Thymus (tissue), 11 donors: ENCODE data around the gene KRT23. TPM values are rescaled to one million over a fixed set of nuclear protein-coding genes. Genes with fewer than 3 reads are reported as not detected.

Source experiments
- DNase-seq, 9 donors: peaks; one replicate each; pipeline ENCODE4 v3.0.0-alpha.2; 2013; ENCODE audit warnings: low spot score in 9 of 9, low read depth in 6 of 9, missing footprints in 1 of 9
- H3K27ac ChIP-seq, 2 donors: one replicate each; pipeline ENCODE4 v1.5.1; 2013; ENCODE audit warnings: control low read depth in 1 of 2, low read depth in 1 of 2, low read length in 1 of 2, mild to moderate bottlenecking in 1 of 2, moderate library complexity in 1 of 2
- H3K27me3 ChIP-seq, 2 donors: one replicate each; pipeline ENCODE4 v1.5.1; 2013; ENCODE audit warnings: low read length in 1 of 2; ENCODE audit not compliant: control insufficient read depth in 2 of 2, insufficient read depth in 1 of 2
- H3K36me3 ChIP-seq, 2 donors: one replicate each; pipeline ENCODE4 v1.5.1; 2013; ENCODE audit warnings: low read length in 1 of 2, mild to moderate bottlenecking in 1 of 2, moderate library complexity in 1 of 2; ENCODE audit not compliant: control insufficient read depth in 2 of 2, insufficient read depth in 2 of 2
- H3K4me1 ChIP-seq, 2 donors: one replicate each; pipeline ENCODE4 v1.5.1; 2013; ENCODE audit warnings: low read length in 2 of 2; ENCODE audit not compliant: control insufficient read depth in 2 of 2, insufficient read depth in 2 of 2
- H3K4me3 ChIP-seq, 2 donors: one replicate each; pipeline ENCODE4 v1.5.1; 2013; ENCODE audit warnings: low read length in 2 of 2, control low read depth in 1 of 2, mild to moderate bottlenecking in 1 of 2
- H3K9me3 ChIP-seq, 2 donors: one replicate each; pipeline ENCODE4 v1.5.1; 2013; ENCODE audit warnings: low read length in 1 of 2, mild to moderate bottlenecking in 1 of 2; ENCODE audit not compliant: control insufficient read depth in 2 of 2, insufficient read depth in 1 of 2
- WGBS: extraction: QIAGEN DNeasy Blood & Tissue Kit; methylation state at CpG from one replicate; pipeline ENCODE4 v1.1.7; 2013; 5-methylcytosine and 5-hydroxymethylcytosine counted together
- polyA plus RNA-seq: library from polyadenylated mRNA; stranded (reverse); fragments of 200-250 nt; gene quantifications from one replicate; pipeline ENCODE4 v1.2.3, GENCODE V29; 2013
- total RNA-seq: library from RNA; stranded (reverse); fragments of 120-200 nt; gene quantifications from one replicate; pipeline ENCODE4 v1.2.4, GENCODE V29; 2013
- donor health status: healthy.

Gene KRT23
- total and polyA plus RNA-seq, 2 donors = 1.5 to 30.7 TPM

DNA sequence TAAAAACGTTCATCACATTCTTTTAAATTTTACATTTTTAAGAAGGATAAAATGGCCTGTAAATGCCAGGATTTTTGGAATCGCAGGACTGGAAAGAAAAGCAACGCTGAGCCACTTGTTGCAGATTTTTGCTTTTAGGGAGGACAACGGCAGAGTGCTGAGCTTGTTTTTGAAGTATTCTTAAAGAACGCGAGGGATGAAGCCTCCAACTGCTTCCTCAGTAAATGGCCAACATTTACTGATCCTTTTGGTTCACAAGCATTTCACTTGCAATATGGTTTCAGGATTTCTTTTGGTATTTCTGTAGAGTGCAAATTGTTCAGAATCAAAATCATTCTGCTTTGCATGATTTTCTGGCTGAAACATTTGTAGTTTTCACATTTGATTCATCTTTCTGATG lies 2.8 kb upstream of the KRT23 start:
- no peaks in the 10 kb centered on the region for H3K36me3 ChIP-seq
- DNase-seq = no peak
- no peaks in the 10 kb centered on the region for H3K9me3 ChIP-seq
- no peaks in the 10 kb centered on the region for H3K27me3 ChIP-seq
- no peak overlapping the region for H3K27ac ChIP-seq
- H3K4me3 ChIP-seq = no peak overlapping the region
- no peaks in the 10 kb centered on the region for H3K4me1 ChIP-seq
- 89% methylated on average over 6 of the region's 6 CpGs for WGBS

DNA sequence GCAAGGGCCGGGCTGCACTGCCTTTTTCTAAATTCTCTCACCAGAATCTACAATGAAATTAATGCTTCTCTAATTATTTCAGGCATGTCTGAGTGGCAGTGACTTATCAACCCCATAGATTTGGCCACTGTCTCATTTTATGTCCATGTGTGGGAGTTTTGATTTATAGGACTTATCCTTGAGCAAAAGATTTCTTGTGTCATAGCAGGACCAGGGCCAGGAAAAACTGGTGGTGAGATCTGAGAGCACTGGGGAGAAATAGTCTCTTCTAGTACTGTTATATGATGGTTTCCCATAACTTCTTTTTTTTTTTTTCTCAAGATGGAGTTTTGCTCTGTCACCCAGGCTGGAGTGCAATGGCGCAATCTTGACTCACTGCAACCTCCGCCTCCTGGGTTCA lies 1.5 kb upstream of the KRT23 start:
- H3K27me3 ChIP-seq = no peaks in the 10 kb centered on the region
- DNase-seq = no peak
- H3K4me1 ChIP-seq = no peaks in the 10 kb centered on the region
- H3K9me3 ChIP-seq = no peaks in the 10 kb centered on the region
- H3K27ac ChIP-seq = no peak overlapping the region
- no peak overlapping the region for H3K4me3 ChIP-seq
- 92% methylated on average over 3 of the region's 3 CpGs for WGBS
- H3K36me3 ChIP-seq = no peaks in the 10 kb centered on the region

DNA sequence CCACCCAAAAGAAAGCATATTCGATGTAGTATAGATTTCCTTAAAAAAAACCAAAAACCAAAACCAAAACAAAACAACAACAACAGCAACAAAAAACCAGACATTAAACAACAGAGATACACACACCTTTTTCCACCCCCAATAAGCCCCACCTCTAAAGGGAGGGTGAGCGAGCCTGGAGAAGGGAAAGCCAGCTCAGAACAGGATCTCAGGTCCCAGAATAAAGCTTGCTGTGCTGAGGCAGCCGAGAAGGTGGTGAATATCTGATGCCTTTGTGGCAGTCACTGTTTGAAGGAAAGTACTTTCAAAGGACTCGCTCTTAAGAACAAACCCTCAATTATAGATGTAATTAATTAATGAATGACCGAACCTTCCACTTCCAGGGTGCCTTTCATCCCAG lies 470 bp downstream of the KRT23 start:
- WGBS = 89% methylated on average over 5 of the region's 5 CpGs

DNA sequence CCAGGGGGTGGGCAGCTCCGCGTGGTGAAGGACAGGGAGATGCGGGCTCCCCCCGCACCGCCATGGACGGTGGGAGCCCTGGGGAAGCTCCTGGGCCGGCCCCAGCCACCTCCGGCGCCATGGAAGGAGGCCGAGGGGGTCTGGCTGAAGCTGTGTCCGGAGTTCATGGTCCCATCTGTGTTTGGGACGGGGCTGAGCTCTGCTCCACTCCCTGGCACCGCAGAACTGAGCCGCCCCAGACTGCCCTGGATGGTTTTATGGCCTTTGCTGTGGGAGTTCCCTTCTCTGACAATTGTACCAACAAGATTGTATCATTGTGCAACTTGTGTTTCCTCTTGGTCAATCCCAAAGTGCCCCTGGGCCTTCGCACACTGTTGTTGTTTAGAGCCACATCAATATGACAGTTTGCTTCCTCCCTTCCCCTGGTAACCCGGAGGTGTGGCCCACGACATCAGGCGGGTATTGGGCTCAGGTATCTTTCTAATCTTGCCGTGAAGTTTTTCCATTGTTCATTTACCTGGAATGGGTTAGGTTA lies 942 bp downstream of the KRT23 start:
- no peaks in the 10 kb centered on the region for H3K4me1 ChIP-seq
- H3K9me3 ChIP-seq = no peaks in the 10 kb centered on the region
- no peak overlapping the region for H3K27ac ChIP-seq
- no peak for DNase-seq
- no peaks in the 10 kb centered on the region for H3K27me3 ChIP-seq
- H3K4me3 ChIP-seq = no peak overlapping the region
- no peaks in the 10 kb centered on the region for H3K36me3 ChIP-seq
- 93% methylated on average over 19 of the region's 19 CpGs for WGBS

More for the DNA sequence above, 470 bp downstream of the KRT23 start:
- Histone ChIP-seq H3K9me3 (no peaks in the 10 kb centered on the region), H3K27ac (no peak overlapping the region), H3K4me1 (no peaks in the 10 kb centered on the region), H3K27me3 (no peaks in the 10 kb centered on the region), H3K4me3 (no peak overlapping the region), H3K36me3 (no peaks in the 10 kb centered on the region)
- no peak for DNase-seq

DNA sequence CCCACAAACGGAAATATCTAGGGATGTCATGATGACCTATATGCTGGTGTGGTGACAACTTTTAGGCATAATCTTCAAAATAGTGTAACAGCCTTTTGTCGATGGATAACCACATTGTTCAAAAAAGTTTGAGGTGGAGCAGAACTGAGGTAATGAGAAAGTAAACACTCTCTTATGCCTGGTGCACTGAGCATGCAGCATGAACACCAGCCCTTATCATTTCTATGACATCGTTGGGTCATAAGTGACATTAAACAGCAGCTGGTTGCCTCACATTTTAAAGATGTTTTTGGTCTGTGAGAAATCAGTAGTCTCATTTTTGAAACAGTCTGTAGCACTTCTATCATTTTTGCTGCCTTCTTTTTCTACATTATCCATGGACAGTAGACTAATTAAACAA lies 1.8 kb downstream of the KRT23 start:
- no peak for DNase-seq
- WGBS = 90% methylated on average over 3 of the region's 3 CpGs
- no peak overlapping the region for H3K27ac ChIP-seq

DNA sequence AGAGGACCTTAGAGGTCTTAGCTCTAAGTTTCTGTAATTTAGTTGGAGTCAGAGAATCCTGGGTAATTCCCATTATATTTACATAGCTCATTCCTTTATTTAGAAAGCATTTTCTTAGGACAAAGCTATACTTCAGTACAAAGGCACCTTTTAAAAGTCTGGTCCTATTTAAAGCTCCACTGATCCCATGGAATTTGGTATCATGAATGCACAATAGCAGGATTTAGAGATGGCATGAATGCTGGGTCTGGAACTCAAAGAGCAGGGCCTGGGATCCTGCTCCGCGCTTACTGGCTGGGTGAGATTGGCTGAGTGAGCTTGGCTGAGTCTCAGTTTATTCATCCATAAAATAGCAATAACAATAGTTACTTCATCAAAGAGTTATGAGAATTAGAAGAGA lies 4.8 kb downstream of the KRT23 start:
- H3K27ac ChIP-seq = no peak overlapping the region
- DNase-seq = no peak
- no peaks in the 10 kb centered on the region for H3K9me3 ChIP-seq
- no peaks in the 10 kb centered on the region for H3K27me3 ChIP-seq
- 68% methylated on average over 2 of the region's 2 CpGs for WGBS
- no peak overlapping the region for H3K4me3 ChIP-seq
- no peaks in the 10 kb centered on the region for H3K36me3 ChIP-seq
- H3K4me1 ChIP-seq = no peaks in the 10 kb centered on the region

More for the DNA sequence above, 1.8 kb downstream of the KRT23 start:
- no peak overlapping the region for H3K4me3 ChIP-seq
- H3K4me1 ChIP-seq = no peaks in the 10 kb centered on the region
- H3K27me3 ChIP-seq = no peaks in the 10 kb centered on the region
- H3K9me3 ChIP-seq = no peaks in the 10 kb centered on the region
- H3K36me3 ChIP-seq = no peaks in the 10 kb centered on the region

DNA sequence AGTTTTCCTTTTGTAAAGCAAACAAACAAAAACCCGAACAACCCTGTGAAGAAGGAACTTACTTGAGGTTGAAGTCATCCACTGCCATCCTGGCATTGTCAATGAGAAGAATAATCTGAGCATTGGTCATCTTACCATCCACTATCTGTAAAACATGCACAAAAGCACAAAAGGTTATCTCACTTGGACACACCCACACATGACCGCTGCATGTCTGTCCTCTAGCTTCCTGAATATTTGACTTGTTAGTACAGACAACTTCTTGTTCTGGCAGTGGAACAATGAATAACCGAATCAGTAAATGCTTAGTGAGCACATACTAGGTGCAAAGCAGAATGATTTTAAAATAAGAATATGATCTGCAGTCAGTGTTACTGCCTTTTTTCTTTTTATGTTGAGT lies 6.1 kb downstream of the KRT23 start:
- H3K4me1 ChIP-seq = no peaks in the 10 kb centered on the region
- H3K27me3 ChIP-seq = no peaks in the 10 kb centered on the region
- H3K27ac ChIP-seq = no peak overlapping the region
- 90% methylated on average over 3 of the region's 3 CpGs for WGBS
- no peak for DNase-seq
- no peaks in the 10 kb centered on the region for H3K9me3 ChIP-seq
- no peaks in the 10 kb centered on the region for H3K36me3 ChIP-seq
- H3K4me3 ChIP-seq = no peak overlapping the region

DNA sequence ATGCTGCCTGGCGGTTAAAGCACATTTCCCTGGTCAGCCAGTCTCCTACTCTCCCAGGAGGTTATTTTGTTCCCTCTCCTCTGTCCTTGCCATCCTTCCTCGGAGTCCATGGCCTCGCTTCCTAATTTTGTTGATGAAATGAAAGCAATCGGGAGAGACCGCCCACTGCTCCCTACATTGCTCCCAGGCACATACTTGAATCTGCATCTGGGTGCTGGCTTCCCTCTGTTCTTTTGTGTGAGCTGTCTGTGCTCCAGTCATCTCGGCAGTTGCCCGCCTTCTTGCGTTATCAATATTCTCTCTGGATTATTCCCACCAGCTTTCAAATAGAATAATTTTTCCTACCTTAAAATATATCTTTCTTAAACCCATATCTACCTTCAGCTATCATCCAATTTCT lies 11.1 kb downstream of the KRT23 start:
- Histone ChIP-seq H3K4me3 (no peak overlapping the region), H3K27ac (no peak overlapping the region), H3K4me1 (no peaks in the 10 kb centered on the region), H3K9me3 (no peaks in the 10 kb centered on the region), H3K27me3 (peaks cover 0 to 2% of the 10 kb centered on the region in 2 donors), H3K36me3 (no peaks in the 10 kb centered on the region)
- WGBS = 91% methylated on average over 8 of the region's 8 CpGs
- no peak for DNase-seq

DNA sequence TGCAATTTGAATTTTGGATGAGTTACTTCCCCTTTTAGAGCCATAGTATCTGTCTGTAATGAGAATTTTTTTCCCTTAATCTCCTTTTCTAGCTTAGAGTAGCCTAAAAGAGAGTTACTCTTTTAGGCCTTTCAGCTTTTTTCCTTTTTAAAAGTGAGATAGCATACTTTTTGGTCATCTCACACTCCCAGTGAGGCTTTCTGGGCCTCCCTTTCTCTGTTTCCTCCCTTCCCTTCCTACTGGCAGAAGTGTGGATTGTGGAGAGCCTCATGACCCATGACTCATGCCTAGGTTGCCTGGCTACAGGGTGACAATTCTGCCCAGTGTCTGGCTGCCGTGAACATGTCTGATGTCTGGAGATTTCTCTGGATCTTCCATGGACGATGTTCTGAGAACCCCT lies 15.2 kb downstream of the KRT23 start:
- no peaks in the 10 kb centered on the region for H3K9me3 ChIP-seq
- H3K27me3 ChIP-seq = peaks cover 0 to 2% of the 10 kb centered on the region in 2 donors
- no peaks in the 10 kb centered on the region for H3K4me1 ChIP-seq
- no peak overlapping the region for H3K4me3 ChIP-seq
- H3K36me3 ChIP-seq = no peaks in the 10 kb centered on the region
- WGBS = 93% methylated on average over 2 of the region's 2 CpGs
- no peak overlapping the region for H3K27ac ChIP-seq
- DNase-seq = no peak

DNA sequence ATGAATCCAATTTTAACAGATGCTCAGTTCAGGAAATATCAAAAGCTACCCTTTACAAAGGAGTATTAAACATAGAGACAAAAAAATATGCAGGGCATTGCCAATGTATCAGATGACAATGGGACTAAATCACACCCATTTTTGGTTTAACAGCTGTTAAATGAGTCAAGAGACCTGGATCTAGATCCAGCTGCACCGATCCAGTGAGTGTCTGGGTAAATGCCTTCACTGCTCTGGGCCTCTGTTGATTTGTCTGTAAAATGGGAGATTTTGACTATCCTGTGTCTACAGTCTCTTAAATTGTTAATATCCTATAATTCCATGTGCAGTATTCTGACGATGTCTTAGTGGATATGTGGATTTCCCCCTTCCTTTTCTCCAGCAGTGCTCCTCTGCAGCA lies 16.4 kb downstream of the KRT23 start:
- DNase-seq = no peak
- H3K9me3 ChIP-seq = no peaks in the 10 kb centered on the region
- 96% methylated on average over 2 of the region's 2 CpGs for WGBS
- no peak overlapping the region for H3K4me3 ChIP-seq
- no peak overlapping the region for H3K27ac ChIP-seq
- peaks cover 0 to 2% of the 10 kb centered on the region in 2 donors for H3K27me3 ChIP-seq
- no peaks in the 10 kb centered on the region for H3K4me1 ChIP-seq
- H3K36me3 ChIP-seq = no peaks in the 10 kb centered on the region
